T-helper 2 cell treated with Interferon-gamma antibody and Interleukin-4, amounts not matched to agents 100 ng/mL and 5 ng/mL, for 36 hours (primary cell): ENCODE measurements around the gene ZDHHC20. TPM values are rescaled to one million over a fixed set of nuclear protein-coding genes. Genes with fewer than 3 reads are reported as not detected.
"Not testable (repeated sequence)": the region's sequence is repeated elsewhere in the genome, so short reads cannot be mapped to it uniquely, and the experiment has no call there.

Source experiments
- intact Hi-C: fragments of 100-400 bp; cut with micrococcal nuclease; formaldehyde crosslinking; loops from one replicate; pipeline ENCODE4 v1.15.1; 2023
- total RNA-seq: library from RNA; stranded (reverse); gene quantifications from 2 replicates; pipeline ENCODE4 v1.2.3, GENCODE V29; 2022

Gene ZDHHC20
- total RNA-seq, 1 donor from 2014 or later: 86.1 TPM

DNA sequence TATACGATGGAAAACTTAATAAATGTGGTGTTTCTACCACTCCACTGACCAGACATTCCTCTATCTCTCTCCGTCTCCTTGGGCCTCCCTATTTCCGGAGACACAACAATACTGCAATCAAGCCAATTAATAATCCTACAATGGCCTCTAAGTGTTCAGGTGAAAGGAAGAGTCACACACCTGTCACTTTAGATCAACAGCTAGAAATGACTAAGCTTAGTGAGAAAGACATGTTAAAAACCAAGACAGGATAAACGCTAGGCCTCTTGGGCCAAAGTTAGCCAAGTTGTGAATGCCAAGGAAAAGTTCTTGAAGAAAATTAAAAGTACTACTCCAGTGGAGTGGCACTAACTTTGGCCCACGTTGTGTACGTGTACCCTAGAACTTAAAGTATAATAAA lies 22.5 kb downstream of the ZDHHC20 start:
- intact Hi-C loops: loop anchor here (2.0 to 5.0 kb wide), 2 partner anchors 22 to 34 kb away; partner anchors contain the start of gene ZDHHC20

DNA sequence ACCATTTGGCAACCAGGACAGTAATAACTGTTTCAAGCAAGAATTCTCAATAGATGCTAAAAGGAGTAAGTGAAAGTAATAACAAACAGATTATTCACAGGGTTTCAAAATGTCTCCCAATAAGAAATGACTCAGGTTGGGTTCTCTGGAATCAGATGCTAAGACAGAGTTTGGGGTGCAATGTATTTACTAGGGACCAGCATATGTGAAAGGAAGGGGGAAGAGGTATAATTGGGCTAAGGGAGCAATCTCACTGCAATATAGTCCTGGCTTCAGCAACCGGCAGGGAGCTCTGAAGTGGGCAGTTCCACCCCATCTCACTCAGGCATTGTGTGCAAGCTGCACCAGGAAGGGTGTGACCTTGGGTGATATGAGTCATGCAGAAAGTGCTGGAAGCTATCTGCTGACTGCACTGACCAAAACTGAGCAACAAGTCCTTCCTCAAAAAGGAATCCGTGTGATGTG lies 23.4 kb downstream of the ZDHHC20 start:
- intact Hi-C loops: loop anchor here (2.0 to 5.0 kb wide), 2 partner anchors 23 to 33 kb away; partner anchors contain the start of gene ZDHHC20

DNA sequence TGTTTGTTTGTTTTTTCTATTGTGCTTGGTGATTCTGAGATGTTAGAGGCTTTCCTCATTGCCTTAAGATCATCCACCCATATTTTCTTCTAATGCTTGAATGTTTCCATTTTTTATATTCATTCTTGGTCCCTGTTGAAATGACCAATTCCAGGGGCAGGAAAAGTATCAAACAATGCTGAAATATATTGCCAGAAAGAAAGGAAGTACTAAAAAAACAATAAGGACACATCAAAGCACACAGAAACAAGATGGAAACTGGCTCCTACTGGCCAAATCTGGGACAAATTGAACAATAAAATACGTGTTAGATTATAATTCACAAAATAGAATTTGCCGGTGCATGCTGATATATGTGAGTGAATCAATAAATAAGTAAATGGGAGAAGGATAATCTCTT lies 23.9 kb downstream of the ZDHHC20 start:
- intact Hi-C loops: loop anchor here (5.0 kb wide), 1 partner anchor 33 kb away; no protein-coding TSS in a partner anchor

DNA sequence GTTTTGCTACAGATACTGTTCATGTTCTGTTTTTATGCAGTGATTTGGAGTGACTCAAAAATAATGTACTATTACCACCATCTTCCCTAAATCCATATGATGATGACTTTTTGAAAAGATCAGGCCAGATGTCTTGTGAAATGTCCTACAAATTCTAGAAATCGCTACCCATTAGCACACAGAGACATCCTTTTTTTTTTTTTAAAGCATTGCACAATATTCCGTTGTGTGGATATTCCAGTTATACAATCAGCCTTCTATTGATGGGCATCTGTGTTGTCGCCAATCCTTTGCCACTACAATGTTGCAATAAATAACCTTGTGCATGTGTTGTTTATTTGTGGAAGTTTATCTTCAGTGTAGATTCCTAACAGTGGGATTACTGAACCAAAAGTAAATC lies 24.5 kb downstream of the ZDHHC20 start:
- intact Hi-C loops: no loop called here

DNA sequence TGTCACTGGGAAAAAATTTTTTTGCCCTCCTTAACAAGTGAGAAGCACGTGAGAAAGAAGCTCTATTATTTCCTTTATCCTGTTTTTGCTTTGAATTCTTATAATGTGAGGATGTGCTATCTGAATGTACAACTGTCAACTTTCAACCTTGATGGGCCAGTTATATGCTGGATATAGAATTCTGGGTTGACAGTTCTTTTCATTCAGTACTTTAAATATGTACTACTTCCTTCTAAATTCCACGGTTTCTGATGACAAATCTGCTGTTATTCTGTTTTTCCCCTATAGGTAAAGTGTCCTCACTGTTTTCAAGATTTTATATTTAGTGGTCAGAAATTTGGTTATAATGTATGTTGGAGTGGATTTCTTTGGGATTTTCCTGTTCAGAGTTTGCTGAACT lies 29.9 kb downstream of the ZDHHC20 start:
- intact Hi-C loops: no loop called here

DNA sequence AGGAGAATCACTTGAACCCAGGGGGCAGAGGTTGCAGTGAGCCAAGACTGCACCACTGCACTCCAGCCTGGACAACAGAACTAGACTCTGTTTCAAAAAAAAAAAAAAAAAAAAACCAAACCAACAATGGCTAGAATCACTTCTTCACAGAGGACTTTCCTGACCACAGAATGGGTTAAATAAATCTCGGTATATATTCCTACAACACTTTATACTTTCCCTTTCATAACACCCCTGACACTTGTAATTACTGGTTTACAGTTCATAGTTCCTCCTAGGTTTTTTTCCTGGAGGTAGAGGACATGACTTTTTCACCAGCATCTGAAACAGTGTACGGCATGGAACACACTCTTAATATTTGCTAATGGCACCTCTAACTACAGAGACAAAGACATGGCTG lies 31.4 kb downstream of the ZDHHC20 start:
- intact Hi-C loops: no loop called here

DNA sequence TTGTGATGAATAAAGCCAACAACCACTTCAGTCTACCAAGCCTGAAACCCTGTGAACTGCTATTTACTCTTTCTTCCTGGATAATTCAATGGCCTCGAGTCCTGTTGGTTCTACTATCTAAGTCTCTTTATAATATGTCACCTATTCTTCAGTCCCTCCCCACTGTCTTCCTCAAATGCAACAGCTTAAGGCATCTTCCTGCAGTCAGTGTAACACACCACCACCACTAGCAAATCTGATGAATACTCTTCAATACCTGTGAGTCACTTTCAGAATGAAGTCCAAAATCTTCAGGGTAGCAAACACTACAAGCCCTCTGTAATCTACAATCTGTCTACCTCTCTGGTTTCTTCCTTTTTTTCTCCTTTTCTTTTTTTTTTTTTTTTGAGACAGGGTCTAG lies 32.9 kb downstream of the ZDHHC20 start:
- intact Hi-C loops: no loop called here

DNA sequence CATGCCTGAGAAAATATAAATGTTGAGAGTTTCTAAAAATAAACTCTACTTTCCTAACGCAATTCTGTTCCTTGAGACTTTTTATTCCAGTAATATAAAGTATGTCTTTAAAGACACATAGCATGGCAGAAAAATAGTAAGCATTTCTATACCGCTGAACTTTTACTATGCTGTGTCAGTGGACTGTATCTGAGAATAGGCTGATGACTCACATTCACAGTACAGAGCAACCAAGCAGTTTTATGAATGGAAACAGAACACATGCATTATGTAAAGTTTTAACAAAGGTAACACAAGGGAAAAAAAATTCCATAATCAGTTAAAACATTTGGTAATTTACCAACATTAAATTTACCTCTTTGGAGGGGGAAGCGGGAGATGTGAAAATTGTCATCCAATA lies 38.4 kb downstream of the ZDHHC20 start:
- intact Hi-C loops: no loop called here

DNA sequence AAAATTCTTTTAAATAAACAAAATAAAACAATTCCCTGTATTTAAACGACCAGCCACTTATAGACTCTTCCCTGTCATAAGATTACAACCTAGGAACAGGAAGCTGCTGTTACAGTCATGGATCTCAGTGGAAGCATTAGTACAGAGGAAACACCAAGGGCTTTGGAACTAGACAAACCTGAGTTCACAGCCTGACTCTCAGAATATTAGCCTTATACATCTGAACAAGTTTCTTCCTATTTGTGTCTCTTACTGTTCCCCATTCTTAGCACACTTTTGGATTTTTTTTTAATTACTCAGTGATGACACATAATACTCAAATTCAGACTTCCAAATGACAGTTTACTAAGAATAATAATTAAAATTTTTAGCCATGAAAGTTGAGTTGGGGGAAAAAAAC lies 46.1 kb downstream of the ZDHHC20 start:
- intact Hi-C loops: no loop called here

DNA sequence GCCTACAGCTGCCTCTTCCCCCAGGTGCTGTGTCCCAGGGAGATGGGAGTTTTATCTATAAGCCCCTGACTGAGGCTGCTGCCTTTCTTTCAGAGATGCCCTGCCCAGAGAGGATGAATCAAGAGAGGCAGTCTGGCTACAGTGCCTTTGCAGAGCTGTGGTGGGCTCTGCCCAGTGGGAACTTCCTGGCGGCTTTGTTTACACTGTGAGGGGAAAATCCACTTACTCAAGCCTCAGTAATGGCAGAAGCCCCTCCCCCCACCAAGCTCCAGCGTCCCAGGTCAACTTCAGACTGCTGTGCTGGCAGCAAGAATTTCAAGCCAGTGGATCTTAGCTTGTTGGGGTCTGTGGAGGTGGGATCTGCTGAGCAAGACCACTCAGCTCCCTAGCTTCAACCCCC lies 48.6 kb downstream of the ZDHHC20 start:
- intact Hi-C loops: not testable (repeated sequence)

DNA sequence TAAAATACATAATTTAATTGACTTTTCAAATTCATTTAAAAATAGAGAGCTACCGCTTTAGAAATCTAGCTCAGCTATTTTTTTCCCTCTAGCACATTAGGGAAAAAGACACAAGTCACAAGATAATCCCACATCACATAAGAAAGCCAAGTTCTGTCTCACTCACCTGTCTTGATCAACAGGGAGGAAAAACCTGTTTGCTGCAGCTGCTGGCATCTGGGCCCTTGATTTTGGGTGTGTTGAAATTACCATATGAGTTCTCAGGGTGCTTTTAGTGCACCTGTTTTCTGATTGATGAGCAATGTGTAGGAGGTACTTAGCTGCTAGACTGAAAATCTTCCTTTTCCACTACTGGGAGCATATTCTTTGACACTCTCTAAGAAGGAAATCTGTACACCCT lies 53.8 kb downstream of the ZDHHC20 start:
- intact Hi-C loops: no loop called here

DNA sequence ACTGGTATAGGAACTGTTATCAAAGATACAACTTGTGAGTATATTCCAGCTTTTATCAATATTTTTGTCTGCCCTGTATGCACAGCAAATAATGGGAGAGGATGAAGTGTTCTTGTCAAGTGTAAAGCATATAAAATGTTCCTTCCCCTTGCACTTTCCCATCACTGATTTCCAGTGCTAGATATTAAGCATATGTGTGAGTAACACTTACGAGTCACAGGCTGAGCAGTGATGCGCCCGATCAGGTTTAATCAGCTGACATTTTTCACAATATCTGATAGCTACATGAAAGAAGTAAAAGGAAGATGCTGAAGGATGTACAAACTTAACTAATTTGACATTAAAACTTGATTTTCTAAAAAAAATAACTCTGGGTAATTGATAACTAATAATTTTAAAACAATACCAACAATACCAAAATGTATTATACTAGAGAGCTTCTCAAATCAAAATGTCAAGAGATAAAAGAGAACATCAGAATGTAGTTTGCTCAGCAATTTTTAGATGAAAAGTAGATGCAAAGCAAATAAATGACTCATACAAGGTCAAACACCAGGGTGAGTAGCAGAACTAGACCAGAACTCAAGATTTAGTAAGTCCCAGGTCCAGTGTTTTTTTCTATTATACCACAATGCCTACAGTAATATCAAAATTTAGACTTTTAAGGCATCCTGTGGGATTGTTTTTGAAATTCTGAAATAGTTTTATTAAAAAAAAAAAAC lies 56.4 kb downstream of the ZDHHC20 start:
- intact Hi-C loops: loop anchor here (5.0 kb wide), 1 partner anchor 35 kb away; no protein-coding TSS in a partner anchor

DNA sequence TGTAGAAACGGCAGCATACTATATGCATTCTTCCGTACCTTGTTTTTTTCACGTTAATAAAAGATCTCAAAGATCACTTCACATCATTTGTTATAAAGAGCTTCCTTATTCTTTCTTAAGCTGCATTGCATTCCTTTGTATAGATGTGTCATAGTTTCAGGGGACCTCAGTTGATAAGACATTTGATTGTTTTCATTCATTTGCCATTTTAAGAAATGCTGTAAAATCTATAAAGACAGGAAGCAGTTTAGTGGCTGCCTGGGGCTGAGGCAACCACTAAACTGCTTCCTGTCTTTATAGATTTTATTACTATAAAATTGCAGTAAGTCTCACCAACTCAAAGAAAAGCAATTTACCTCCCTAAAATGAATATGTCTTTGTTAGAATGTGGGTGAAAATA lies 59.4 kb downstream of the ZDHHC20 start:
- intact Hi-C loops: loop anchor here (2.0 to 5.0 kb wide), 3 partner anchors 38 to 102 kb away; partner anchors contain the start of gene ZDHHC20

DNA sequence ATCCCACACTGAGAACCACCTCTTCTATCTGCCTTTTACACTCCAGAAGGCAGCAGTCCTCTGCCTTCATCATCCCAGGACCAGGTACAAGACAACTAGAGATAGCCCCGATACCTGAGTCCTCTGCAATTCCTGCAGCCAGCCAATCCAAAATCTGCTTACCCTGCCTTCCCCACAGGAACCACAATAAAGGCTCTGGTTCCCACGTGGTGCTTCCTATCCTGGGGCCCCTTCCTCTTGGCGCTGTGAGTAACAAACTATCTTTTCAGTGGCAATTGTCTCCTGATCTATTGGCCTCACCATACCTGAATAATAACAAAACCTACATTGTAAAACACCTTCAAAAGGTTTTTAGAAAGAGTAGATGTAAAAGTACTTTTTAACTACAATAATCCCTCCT lies 63.1 kb downstream of the ZDHHC20 start:
- intact Hi-C loops: loop anchor here (5.0 kb wide), 1 partner anchor 99 kb away; no protein-coding TSS in a partner anchor

DNA sequence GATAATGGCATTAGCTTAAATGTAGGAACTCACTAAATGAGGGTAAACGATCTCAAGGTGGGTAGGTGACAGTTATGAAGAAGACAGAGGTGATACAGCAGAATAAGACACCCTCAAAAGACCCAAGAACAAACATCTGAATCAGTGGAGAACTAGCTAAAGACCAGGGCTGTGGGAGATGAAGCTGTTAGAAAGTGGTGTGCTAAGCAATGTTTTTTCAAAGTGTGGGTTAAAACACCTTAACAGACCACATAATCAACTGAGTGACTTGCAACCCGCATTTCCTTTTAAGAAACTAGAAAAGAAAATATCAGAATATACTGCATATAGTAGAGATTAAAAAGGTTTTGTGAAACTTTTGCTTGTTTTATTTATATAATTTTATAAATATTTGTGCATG lies 70.0 kb downstream of the ZDHHC20 start:
- intact Hi-C loops: no loop called here

DNA sequence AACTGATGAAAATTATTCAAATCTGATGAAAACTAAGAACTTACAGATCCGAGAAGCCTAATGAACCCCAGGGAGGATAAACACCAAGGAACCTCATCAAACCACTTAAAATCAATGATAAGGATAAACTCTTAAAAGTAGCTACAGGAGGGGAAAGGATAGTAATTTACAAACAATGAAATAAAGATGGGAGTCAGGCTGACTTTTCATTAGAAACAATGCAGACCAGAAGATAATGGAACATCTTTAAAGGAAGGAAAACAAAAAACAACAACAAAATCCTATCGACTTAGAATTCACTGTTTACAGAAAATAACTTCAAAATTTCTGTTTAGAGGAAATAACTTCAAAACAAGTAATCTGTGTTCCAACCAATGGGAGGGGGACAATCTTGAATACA lies 73.4 kb downstream of the ZDHHC20 start:
- intact Hi-C loops: no loop called here

DNA sequence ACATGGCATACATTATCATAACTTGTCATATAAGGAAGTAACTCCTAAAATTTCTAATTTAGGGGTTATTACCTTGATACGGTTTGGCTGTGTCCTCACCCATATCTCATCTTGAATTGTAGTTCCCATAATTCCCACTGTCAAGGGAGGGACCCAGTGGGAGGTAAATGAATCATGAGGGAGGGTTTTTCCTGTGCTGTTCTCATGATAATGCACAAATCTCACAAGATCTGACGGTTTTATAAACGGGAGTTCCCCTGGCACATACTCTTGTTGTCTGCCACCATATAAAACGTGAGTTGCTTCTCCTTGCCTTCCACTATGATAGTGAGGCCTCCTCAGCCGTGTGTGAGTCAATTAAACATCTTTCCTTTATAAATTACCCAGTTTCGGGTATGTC lies 76.0 kb downstream of the ZDHHC20 start:
- intact Hi-C loops: no loop called here

DNA sequence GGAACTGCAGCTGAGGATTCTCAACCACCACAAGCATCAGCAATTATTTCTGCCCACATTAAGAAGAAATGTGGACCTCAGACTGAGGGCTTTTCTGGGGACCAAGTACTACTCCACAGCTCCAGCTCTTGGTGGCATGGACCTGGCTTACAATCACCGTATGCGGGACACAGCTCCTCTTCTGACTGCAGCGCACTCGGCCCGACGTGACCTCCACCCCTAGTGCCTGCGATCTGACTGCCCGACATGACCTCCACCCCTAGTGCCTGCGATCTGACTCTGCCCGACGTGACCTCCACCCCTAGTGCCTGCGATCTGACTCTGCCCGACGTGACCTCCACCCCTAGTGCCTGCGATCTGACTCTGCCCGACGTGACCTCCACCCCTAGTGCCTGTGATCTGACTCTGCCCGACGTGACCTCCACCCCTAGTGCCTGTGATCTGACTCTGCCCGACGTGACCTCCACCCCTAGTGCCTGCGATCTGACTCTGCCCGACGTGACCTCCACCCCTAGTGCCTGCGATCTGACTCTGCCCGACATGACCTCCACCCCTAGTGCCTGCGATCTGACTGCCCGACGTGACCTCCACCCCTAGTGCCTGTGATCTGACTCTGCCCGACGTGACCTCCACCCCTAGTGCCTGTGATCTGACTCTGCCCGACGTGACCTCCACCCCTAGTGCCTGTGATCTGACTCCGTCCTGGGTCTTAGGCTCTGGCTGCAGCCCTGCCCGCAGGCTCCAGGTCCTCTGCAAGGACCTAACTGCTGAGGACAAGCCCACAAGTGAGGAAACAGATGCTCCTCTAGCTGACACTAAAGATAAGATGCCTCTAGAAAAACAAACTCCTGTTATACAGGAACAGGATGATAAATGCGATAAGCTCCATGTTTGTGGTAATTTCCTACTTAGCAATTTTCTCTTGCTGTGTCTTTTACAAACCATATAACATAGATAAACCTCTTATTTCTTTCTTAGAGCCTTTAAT lies 81.8 kb downstream of the ZDHHC20 start:
- intact Hi-C loops: not testable (repeated sequence)

DNA sequence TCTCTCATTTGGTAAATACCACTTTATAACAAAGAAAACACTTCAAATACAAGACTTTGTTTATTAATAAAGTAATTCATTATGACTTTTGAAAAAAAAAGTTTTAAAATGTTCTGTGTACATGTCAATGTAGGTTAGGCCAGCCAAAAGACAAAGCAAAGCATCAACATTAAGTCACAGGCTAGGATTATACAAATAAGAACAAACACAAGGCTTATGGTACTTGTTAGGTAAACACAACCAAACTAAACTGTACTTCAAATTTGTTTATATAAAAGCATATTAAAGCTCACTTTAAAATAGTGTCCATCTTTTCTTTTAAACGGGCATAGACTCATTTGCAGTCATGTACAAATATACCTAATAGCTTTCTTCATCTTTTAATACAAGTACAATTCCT lies 86.6 kb downstream of the ZDHHC20 start:
- intact Hi-C loops: no loop called here

DNA sequence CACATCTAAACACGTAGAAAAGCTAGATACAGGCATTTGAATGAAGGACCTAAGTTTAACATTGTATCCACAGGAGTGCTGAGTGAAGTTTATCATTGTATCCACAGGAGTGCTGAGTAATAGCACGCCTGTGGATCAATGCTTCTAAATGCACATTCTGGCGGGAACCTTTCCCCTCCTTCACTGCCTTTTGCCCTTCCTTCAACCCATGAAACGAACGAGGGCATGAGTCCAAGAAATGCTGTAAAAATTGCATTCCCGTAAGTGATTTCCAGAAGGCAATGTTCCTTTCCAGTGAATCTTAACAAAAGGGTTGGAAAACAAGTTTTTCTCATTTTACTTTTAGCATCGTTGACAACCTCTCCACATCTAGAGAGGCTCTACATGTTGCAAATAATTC lies 88.1 kb downstream of the ZDHHC20 start:
- intact Hi-C loops: no loop called here

DNA sequence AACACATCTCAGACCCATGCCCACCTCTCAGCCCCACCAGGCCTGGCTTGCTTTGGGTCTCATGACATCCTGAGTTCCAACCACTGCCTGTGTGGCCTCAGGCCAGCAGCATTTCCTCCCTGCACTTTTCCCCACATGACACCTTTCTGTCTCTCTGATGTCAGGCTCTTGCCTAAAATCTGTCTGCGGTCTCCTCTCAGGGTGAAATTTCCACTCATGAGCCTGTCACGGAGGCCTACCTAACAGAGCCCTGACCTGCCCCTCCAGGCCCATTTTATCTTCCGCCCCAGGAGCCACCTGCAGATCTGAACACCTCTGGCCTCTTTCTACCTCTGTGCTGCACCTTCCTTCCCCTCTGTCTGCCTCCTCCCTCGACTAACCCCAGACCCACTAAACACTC lies 93.5 kb downstream of the ZDHHC20 start:
- intact Hi-C loops: no loop called here

DNA sequence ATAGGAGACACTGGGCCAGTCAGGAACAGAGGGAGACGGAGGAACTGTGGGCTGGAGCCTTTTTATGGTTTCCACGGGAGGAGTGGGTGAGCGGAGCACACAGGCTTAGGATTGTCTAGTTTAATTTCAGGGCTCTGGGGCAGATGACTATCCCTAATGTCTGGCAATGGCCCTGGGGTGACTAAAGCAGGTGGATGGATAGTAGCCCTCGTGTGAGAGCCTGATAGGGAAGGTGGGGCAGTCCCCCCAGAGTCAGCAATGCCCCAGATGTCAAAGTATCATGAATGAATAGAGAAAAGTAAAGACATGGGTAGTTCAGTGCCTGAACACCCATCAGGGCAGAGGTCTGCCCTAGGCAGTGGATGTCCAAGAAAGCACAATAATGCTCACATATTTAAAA lies 94.2 kb downstream of the ZDHHC20 start:
- intact Hi-C loops: no loop called here
